Hypothalamus (tissue), 51 donors: ENCODE data around the gene ABLIM3.

ENCODE experiments used
- DNase-seq, 51 donors: peaks; one replicate each; lab custom pipeline; 2025; lab: John Stamatoyannopoulos, UW

ABLIM3 gene

DNA sequence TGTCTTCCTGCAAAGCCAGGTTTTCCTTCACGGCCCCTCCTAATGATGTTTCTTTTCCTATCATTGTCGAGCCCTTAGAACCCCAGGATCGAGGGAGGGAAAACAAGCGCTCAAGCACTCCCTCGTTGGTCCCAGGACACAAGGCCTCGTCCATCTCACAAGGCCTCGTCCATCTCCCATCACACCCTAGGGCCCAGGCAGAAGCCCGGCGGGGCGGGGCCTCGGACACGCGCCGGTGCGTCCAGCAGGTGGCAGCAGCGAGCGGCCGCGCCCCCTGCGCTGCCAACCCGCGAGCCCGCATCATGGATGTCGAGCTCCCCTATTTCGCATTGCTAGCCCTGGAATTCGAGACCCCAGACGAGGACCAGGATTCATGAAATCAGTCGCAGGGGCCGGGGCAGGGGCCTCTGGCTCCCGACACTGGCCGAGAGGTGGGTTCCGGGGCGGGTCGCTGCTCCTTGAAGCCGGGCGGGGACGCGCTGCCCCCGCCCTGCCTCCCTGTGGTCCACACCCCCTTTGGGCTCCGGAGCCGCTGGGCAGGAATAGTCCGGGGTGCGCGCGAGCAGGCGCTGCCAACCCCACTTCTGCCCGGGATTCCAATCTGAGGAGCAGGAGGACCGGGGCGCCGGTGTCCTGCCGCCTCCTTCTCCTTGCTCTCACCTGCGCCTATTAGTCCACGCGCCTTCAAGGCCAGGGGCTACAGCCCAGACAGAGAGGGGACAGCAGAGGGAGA is at the start of gene ABLIM3:
Gene ABLIM3 (plus strand): TSS at position 270 of the 733 bp plus-strand sequence. CDS start 603 bp downstream, outside the sequence.
- peak in 49 of 51 donors; percentile 11 to 84 (median 55) for DNase-seq

DNA sequence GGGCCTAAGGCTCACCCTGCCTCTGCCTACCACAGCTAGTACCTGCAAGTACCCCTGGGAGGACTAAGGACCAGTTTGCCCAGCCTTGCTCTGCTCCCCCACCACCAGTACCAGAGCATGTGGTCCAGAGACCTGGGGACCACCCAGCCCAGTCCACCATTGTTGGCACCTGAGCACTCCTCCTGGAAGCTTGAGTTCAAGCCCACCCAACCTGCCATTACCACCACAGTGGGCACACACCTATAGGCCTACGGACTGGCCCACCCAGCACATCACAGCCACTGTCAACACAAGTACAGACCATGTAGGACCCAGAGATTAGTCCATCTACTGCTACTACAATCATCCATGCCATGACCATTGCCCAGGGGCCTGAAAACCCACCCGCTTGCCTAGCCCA is 47.7 kb upstream of the ABLIM3 start:
- no peak for DNase-seq

DNA sequence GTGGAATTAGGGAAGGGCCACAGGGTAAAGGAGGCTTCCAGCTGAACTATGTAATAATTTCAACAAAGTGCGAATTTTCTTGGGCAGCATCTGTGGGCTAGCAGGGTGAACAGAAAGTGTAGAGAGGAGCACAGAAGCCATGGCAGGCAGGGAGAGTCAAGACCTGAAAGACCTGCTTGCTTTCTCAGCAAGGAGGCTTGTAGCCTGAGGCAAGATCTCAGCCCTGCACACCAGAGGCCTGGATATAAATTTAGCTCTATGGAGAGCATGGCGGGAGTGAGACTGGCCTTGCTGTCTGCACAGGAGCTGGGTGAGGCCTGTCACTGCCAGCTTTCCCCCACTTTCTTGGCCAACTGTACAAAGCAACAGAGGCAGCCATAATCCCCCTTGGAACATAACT is 46.3 kb upstream of the ABLIM3 start:
- no peak for DNase-seq

DNA sequence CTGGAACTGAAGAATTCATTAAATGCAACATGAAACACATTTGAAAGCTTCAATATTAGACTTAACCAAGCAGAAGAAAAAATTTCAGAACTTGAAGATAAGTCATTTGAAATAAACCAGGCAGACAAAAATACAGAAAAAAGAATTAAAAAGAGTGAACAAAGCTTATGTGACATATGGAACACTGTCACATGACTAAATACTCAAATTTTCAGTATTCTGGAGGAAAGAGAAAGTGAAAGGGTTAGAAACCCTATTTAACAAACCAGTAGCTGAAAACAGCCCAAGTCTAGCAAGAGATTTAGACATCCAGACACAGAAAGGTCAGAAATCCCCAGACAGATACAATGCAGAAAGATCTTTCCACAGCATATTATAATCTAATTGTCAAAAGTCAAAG is 41.4 kb upstream of the ABLIM3 start:
- DNase-seq, result no peak

DNA sequence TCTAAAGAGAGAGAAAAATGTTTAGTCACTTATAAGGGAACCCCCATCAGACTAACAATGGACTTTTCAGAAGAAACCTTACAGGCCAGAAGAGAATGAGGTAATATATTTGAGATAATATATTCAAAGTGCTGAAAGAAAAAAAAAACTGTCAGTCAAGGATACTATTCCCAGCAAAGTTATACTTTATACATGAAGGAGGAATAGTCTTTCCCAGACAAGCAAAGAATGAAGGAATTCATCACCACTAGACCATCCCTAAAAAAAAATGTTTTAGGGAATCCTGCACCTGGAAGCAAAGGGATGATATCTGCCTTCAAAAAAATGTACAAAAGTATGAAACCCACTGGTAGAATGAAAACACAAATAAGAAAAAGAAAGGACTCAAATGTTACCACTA is 41.0 kb upstream of the ABLIM3 start:
- no peak for DNase-seq

DNA sequence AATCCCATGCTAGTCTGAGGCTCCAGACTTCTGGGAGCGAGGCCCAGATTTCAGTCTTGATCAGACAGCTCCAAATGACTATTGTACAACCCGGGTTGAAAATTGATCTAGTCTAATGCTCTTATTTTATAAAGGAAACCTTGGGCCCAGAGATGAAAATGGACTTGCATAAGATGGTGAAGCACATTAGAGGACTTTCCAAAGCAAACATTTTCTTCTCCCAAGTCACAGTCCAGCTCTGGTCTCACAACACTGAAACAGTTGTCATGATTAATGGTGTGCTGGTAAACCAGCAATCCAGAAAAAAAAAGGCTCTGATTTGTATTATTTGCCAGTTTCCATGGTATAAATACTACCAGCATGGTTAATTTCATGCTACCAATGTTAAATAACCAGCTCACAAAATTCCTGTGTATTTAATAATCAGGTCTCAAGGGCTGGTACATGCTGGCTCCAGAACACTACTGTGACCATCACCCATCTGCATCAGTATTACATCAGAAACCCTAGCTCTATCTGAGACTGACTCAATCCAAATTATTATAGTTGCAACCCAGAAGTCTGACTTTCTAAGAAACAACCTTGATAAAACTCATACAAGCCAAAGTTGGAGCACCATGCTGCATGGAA is 32.5 kb upstream of the ABLIM3 start:
- no peak for DNase-seq

DNA sequence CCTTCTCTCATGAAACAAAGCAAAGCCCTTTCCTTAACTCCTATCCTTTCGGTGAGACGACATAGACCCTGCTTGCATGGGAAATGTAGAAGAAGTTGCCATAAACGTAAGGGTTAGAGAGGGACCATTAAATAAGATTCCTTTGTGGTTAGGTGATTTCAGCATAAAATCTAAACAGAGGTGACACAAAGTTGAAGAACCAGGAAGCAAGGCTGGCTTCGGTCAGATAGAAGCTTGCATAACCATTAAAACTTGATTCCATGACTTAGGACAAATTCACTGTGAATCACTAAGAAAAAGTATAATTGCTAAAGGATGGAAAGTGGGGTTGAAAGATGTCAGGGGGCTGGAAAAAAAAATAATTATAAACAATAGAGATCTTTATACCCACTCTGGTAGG is 30.9 kb upstream of the ABLIM3 start:
- DNase-seq, result no peak

DNA sequence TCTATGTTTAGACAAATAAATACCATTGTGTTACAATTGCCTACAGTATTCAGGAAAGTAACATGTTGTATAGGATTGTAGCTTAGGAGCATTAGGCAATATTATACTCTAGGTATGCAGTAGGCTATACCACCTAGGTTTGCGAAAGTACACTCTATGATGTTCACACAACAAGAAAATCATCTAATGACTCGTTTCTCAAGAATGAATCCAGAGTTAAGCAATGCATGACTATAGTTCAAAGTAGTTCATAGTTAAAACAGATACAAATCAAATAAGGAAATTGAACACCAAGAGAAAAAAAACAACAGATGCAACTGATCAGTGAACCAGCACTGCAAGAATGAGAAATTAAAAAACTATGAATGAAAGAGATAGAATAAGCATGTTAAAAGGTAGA is 27.6 kb upstream of the ABLIM3 start:
- no peak for DNase-seq

DNA sequence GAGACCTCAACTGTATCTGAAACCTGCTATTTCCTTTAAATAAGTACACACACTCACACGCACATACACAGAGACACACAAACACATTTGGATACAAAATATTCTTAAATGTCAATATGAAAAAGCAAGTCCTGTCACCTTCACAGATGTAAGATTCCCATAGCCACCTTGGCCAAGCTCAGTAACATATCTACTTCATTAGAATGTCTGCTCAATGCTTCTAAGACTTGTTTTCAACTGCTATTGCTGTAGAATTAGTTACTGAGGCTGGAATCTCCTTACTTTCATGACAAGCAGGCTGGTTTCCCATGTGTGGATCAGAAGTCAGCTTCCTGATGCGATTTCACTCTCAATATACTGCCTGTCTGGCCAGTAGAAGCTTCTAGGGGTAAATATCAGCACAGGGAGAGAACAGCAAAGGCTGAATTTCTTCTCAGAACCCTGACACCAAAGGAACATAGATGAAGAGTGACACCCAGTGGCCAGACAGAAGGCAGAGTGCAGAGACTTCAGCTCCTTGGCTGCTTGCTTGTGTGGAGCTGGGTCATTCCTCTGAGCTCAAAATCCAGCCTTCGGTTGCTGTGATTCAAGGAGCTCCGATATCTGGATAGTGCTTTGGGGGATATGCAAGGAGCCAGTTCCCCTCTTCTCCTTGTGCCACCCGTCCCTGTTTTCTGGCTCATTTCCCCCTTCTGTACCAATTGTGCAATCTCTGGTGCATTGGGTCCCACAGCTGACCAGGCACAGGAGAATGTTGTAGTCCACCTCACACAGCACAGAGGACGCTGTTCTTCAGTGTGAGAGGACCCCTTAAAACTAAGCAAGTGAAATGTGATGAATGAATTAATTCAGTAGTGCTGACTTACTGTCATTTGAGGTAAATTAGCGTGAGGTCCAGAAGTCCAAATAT is 26.6 kb upstream of the ABLIM3 start:
- peak in 45 of 51 donors; percentile 1 to 81 (median 44) for DNase-seq

DNA sequence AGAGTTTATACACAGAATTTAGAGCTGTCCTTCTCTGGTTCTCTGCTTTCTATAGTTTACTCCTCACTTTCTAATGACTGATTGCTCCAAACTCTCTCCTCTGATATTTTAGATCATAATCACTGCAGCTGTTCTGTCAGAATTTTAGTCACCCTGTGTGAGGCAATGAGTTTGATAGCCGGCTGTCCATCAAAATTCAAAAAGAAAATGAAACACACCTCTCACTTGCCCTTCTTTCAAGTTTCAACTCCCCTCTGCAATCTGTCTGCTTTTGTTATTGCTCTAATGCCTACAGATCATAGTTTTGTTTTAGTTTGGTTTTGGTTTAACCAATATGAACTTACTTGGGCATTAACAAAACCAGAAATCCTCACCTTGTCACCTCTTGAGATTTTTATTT is 23.3 kb upstream of the ABLIM3 start:
- DNase-seq, result no peak

DNA sequence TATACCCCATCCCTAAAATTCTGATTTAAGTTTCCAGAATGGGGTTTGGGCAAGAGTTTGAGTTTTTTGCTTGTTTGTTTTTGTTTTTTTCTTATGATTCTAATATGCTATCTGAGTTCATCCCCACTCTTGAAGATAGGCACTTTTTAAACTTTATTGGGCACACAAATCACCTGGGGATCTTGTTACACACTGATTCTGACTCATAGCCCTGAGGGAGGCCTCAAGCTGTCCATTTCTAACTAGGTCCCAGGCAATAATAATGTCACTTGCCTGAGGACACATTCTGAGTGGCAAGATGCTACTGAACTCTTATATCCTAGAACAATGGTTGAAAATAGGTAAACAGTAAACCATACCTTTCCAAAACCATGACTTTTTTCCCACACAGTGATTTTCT is 22.8 kb upstream of the ABLIM3 start:
- DNase-seq, result no peak

DNA sequence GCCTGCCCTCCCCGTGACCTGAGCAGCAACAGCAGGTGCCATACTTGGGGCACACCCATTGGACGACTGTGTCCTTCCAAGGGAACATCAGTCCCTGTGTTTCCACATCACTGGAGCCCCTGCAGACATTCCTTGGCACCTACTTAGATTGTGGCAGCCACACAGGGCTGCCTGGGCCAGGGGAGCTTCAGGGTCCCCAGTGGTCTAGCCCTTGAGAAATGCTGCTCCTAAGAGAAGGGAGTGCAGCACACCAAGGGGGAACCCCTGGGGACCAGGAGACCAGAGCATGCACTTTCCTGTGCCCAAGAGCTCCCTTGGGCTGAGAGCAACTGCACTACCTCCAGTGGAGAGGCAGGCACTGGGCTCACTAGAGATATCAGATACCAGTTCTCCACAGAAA is 20.1 kb upstream of the ABLIM3 start:
- no peak for DNase-seq

DNA sequence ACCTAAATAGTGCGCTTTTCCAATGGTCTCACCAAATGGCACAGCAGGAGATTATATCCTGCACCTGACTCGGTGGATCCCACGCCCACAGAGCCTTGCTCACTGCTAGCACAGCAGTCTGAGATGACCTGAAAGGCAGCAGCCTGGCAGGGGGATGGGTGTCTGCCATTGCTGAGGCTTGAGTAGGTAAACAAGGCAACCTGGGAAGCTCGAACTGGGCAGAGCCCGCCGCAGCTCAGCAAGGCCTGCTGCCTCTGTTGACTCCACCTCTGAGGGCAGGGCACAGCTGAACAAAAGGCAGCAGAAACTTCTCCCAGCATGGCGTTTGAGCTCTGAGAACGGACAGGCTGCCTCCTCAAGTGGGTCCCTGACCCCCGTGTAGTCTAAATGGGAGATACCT is 18.1 kb upstream of the ABLIM3 start:
- no peak for DNase-seq

DNA sequence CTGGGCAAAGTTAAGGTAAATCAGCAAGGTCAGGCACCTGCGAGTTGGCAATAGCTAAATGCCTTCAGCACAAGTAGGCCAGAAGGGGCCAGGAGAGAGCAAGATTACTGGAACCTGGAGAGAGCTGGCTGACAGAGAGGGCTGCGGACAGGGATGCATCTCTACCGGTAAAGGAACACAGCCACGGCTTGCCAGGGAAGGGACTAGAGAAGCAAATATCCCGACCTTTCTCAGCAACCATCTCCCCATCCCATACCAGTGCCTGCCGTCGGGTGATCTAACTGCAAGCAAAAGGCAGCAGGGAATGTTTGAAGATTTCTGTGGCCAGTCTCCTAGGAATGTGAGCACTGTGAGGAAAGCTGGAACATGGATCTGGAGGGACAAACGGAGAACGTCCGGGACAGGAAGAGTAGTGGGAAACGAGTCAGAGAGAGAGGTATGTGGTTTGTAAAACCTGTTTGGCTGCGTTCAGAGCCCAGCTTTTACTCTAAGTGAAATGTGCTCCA is 15.9 kb upstream of the ABLIM3 start:
- no peak for DNase-seq

DNA sequence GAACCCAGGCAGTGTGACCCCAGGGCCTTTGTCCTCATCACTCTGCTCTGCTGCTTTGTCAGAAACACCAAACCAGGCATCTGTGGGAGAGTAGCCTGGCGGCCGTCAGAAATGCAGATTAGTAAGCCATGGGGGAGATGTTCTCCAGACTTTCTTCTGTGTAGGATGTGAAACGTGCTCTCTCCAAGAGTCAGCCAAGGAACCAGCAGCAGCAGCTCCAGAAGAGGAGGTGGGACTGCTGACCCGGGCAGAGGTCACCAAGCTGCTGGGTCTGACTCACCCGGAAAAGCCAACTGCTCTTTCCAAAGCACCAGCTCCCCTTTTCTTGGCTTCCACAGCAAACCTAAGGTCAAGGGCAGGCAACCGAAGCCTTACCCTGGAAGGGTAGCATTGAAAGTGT is 14.4 kb upstream of the ABLIM3 start:
- DNase-seq, result peak in 1 of 51 donors; percentile 15

DNA sequence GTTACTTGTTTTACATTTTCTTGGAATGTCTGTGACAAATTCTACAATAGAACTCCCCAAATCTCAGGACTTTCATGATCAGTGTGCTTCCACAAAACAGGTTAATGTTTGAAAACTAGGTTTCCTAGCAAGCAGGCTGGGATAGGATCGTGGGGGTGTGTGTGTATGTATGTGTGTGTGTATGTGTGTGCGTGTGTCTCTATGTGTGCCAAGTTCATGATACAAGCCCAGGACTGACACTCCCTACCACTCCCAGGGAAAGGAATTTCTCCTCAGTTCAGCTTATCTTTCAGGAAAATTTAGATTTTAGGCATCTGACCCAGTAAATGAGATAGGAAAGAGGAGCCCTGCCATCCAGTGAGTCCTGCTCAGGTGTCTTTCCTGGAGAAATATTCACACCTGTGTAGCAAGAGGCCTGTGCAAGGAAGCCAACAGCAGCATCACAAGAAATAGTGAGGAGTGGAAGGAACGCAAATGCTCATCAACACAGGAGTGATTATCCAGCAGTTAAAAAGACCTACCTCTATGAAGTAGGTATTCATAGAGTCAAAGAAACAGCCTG is 13.8 kb upstream of the ABLIM3 start:
- no peak for DNase-seq

DNA sequence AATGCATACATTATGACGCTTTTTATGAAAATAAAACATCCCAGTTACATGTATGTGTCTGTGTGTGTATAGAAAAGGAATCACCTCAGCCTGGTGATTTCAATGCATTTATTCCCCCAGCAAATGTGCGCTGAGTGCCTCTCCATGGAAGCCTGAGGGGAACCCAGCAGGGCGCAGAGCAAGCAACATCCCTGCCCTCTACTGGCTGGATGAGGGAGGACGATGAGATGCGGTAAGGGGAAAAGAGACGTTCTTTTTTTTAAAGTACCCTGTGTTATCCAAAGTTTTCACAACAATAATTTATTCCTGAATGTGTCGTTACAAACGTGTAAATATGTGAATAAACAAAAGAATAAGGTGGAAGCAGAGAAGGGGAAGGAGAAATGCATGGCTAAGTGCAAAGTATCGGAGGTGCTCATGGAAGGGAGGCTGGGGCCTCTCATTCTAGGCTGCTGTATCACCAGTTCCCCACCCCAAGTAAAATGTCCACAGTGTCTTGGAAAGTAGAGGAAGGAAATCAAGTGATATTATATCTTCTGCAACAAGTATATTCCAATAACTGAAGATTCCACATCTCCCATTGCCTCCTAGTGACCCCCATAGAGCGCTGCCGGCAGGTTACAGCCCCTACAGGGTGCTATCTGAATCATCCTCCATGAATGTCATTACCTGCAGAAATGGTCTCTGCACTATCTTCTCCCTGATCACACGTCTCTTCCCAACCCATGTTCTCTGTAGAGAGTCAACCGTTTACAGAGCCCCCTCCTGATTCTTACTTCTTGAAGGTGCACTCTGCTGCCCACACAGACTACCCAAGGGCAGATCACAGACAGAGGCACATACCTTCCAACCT is 13.0 kb upstream of the ABLIM3 start:
- peak in 8 of 51 donors; percentile 1 to 9 (median 6) for DNase-seq

DNA sequence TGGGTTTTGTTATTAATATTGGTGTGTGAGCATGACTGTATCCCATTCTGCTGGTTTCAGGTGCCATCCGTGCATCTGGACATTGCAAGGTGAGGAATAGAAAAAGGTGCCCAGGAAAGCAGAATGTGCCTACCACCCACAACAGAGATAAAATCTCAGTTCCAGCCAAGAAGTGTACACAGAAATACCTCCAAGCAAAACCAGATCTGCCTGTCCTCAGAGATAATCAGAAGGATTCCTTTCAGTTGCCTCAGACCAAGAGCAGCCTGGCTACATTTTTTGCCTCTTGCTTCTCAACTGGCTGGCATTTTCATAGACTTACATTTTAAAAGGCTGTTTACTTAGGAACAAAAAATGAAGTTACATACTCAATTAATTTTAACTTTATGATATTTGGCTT is 12.1 kb upstream of the ABLIM3 start:
- no peak for DNase-seq

DNA sequence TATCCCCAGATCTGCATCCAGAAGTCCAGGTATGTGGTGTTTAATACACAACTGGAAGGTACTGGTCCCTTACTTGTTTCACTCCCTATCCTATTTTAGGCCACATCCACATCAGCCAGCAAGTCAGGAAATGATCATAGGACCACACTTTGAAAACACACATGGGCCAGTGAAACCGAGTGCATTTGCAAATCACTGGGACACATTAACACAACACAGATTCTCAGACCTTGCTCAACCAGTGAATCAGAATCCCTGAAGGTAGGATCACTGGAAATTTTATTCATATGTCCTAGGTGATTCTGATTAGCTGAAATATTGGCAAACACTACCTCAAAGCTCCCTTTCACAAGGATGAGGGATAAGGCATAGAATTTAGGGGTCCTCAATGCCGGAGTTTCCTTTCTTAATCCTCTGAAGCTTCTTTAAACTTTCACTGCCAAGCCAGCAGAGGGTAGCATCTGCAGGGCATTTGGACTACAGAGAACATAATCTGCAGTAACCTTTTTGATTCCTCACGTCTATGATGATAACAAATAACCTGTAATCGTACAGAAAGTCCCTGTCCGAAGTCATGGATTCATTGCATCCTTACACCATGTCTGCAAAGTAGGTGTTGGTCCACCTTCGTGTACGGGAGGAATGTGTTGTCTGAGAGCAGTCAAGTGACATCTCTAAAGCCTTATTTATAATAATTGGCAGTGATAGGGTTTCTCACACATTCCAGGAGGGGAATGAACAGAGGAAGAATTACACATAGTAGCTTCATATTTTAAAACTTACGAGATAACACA is 11.0 kb upstream of the ABLIM3 start:
- no peak for DNase-seq
